Amygdala (tissue), 56 donors: Measurements from ENCODE around the gene FOLH1.
A peak's percentile ranks its signal among the peaks of the same experiment; 100 is the strongest.
"Not testable (repeated sequence)": the region's sequence is repeated elsewhere in the genome, so short reads cannot be mapped to it uniquely, and the experiment has no call there.

Experiments
- DNase-seq, 56 donors: peaks; one replicate each; lab custom pipeline; 2025; lab: John Stamatoyannopoulos, UW

FOLH1 gene

DNA sequence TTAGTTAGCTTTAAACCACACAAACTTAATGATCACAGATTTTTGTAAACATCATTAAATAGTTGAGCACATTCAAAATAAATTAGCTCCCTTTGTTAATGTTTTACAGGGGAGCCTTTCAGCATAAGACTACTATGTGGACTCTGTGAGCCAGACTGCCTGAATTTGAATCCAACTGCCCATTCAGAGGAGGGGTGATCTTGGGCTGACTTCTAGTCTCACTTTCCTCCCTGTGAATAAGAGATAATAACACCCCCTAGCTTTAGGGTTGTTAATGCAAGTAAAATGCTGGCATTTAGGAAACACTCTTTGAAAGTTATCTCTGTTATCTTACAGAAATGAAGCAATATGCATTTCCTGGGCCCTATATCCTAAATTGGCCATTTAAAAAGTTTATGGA, 23.6 kb downstream of the FOLH1 start:
- DNase-seq = not testable (repeated sequence)

DNA sequence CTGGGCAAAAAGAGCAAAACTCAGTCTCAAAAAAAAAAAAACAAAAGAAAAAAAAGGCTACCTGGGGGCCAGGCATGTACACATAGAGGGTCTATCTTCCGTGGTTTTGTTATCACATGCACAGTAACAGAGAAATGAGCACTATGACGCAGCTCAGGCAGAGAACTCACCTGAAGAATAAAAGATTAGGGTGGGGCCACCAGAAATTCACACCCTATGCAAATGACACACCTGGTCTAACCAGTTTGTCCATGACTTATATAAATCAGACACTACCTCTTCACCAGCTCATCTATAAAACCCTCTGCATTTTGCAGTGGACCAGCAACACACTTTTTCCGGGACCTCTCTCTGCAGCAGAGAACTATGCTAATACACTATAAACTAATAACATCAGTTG, 30.5 kb downstream of the FOLH1 start:
- DNase-seq = not testable (repeated sequence)

DNA sequence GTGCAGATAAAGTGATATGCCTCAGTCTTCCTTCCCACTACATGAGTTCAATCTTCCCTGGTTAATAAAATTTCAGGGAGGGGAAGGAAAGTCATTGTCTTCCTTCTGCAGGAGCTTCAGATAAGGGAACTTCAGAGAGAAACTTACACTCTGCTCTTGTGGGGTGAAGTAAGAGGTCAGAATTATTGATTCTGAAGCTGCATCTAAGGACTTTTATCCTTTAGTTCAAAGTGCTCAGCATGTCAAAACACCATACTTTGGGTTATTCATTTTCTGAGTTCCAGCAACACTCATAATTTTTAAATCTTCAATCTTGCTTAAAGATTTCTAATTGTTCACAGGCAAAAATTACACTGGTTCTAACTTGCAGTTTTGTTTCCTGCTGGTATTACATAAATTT, 33.0 kb downstream of the FOLH1 start:
- DNase-seq = not testable (repeated sequence)

DNA sequence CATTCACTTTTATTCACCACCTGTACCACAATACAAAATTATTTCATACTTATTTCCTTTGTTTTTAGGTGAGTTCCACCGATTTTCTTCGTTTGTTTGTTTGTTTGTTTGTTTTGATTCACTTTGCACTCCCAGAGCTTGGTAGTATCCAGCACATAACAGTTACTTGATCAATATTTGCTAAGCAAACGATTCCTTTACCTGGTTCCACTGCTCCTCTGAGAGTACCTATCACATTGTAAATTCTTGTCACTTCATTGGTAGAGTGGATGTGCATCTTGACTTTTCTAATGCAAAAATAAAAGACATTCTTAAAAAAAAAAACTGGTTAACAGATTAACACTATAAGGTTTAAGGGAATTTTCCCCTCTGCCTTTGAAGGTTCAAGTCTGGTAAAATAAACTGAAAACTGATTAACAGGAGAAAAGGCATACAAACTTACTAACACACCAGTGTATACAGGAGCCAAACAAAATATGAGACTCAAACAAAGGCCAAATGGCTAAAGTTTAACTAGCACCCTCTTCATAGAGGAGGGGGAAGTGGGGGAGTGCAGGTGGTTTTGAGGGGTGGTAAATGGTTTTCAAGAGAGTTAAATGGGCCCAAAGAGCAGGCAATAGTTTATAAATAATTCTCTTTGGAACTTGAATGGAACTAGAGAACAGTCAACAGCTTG, 33.6 kb downstream of the FOLH1 start:
- DNase-seq = not testable (repeated sequence)

DNA sequence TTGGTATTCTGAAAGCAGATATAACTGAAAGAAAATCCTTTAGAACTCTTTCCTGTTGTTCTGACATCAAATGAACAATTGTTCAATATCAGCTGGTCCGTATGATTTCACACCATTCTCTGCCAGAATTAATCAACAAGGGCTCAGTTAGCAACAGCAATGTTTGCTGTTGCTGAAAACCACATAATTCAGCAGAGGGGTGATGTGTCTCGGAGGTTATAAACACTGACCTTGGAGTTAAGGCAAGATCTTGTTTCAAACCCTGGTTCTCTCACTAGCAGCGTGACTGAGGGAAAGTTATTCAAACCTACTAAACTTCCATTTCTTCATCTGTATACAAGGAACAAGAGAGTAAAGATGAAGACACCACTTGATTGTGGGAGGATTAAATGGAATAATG, 36.8 kb downstream of the FOLH1 start:
- DNase-seq = peak in 8 of 56 donors; percentile 9 to 49 (median 24)

DNA sequence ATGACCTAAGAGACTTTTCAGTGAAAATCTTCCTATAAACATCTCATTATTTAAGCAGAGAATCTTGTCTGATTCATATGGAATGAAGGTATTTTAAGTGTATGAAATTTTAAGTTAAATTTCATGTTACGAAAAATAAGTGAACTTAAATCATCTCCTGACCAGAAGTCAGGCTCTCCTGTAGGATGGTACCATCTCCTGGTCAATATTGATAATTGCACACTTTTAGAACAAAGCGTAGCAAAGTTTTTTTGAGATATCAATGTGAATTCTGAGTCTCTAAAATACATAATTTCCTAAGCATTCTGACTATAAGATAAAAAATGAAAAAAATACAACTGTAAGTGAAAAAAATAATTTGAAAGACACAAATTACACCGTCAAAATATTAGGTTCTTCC, 38.8 kb downstream of the FOLH1 start:
- DNase-seq = not testable (repeated sequence)

DNA sequence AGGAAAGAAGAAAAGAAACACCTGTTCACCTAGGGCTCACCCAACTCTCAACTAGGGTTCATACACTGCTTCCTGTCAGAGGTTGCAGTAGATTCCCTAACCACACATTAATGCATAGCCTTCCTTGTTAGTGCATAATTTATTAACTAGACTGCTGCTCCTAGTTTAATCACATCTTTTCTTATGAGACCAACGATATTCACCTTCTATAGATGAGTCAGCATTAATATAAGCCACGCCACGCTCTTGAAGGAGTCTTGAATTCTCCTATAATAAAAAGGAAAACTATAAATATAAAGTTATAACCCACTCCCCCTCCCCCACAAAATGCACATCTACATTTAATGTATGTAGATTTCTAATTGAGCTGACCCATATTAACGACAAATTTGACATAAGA, 39.4 kb downstream of the FOLH1 start:
- not testable (repeated sequence) for DNase-seq

DNA sequence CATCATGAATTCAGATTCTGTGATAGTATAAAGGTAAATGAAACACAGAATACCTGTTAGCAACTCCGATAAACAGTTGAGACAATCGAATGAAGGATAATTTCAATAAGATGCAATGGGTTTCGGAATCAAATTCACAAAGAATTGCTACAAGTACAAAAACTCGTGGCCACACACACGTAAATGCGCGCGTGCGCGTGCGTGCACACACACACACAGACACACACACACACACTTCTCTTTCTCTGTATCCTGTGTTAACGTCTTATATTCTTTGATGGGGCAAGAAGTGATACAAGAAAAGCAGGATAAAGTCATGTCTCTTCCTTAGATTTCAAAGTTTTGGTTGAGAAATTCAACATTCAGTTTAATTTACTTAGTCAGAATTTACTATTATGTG, 57.2 kb downstream of the FOLH1 start:
- DNase-seq = no peak

DNA sequence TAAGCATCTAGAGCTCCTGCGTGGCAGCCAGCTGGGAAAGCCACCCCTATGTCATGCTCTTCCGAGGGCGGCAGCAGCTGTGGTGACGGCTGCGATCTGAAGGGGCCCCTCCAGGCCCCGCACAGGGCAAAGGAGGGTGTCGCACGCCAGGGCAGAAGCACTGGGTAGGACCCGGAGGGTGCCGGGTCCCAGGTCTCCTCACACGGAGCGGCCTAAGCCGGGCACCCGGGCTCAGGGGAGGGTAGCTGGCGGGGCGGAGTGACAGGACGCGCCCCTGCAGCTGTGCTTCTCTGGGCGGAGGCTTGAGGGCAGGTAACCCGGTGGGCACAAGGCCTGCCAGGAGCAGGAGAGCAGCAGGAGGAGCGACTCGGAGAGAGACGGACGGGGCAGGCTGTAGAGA, 106.0 kb downstream of the FOLH1 start:
- DNase-seq = not testable (repeated sequence)
